Heart left ventricle (tissue), 13 donors: ENCODE data around the gene PHKA1.

Experiments
- CTCF ChIP-seq, 12 donors: fragments of 200-600 bp; sonication (generic) in 4 of 12; IDR thresholded peaks; one replicate each; pipeline versions ENCODE4 v1.5.0 to v1.8.0; 2018 to 2022; ENCODE audit warnings: antibody characterized with exemption in 12 of 12, mild to moderate bottlenecking in 5 of 12
- POLR2A ChIP-seq, 2 donors: fragments of 450-650 bp; IDR thresholded peaks; one replicate each; pipeline ENCODE4 v1.6.1; 2017; ENCODE audit warnings: antibody characterized with exemption in 2 of 2, mild to moderate bottlenecking in 2 of 2, moderate library complexity in 2 of 2
- donor health status: ischemic (EF 13 %, LVEDD 7.1; RV severe dilation, severe dysfunction).
- donor health status: DM: no; HTN: yes; CAD: no.
- donor health status: DM: no; HTN: no; CAD: no.
- donor health status: ischemic (EF 25% LVEDD 6.9; RV normal size, moderate dysfunction).
- donor health status: ischemic (EF 25% LVEDD 5.7; RV mildly dilated, moderate dysfunction).
- donor health status: ischemic (EF 35%, LVEDD 5.7; RV mildly dilated, moderate dysfunction).
- donor health status: nonischemic (EF 11% LVEDD 7.7; RV severe dilation, severe dysfunction).
- donor health status: DM: yes; HTN: yes; CAD: no.
- donor health status: PGD.
- donor health status: ischemic (EF 29% LVEDD 5.4; RV normal size, mild dysfunction).
- donor health status: nonischemic (EF 23%, LVEDD 6.1; RV moderate dilation, normal function).

- TF ChIP-seq CTCF (IDR thresholded peaks at IDR 0.05) (no peak), POLR2A (IDR thresholded peaks at IDR 0.05) (no peak)
Observed at GRCh38 chrX:72536542-72536941, 177.6 kb downstream of the PHKA1 start.
